ENCODE measurements around the gene PTPRM. TPM values are rescaled to one million over a fixed set of nuclear protein-coding genes. Genes with fewer than 3 reads are reported as not detected.
A peak's percentile ranks its signal among the peaks of the same experiment; 100 is the strongest.

PTPRM gene
- total and polyA plus RNA-seq, 2 of the 4 experiments (the other 2 are of a cell fraction), result 28.3 to 51.2 TPM

- Histone ChIP-seq H3K36me3 (ENCODE audit: control insufficient read depth, insufficient read depth, low read length) (no peaks in the 10 kb centered on the region), H4K8ac (ENCODE audit: low read depth in 2 of 2, low read length in 2 of 2) (peak overlapping the region; percentile 6 to 68; a peak in 1 of 4 replicates), H4K91ac (ENCODE audit: insufficient read depth, low read depth, low read length) (peak overlapping the region; percentile 20; the same call in 1 of the 2 replicates), H2BK15ac (ENCODE audit: low read depth, low read length) (peak overlapping the region; percentile 31; the same call in 1 of the 3 replicates), H3K4ac (ENCODE audit: low read depth, low read length) (peak overlapping the region; percentile 76), H2BK120ac (ENCODE audit: low read depth, low read length) (peak overlapping the region; percentile 69), H4K20me1 (ENCODE audit: insufficient read depth, low read length) (no peaks in the 10 kb centered on the region), H2AFZ (replicated peaks; ENCODE audit: low read length, poor library complexity) (peak overlapping the region; percentile 12), H3K4me3 (ENCODE audit: insufficient read depth, low read depth, low read length) (no peak overlapping the region), H3K18ac (ENCODE audit: low read depth, low read length) (peak overlapping the region; percentile 30; the same call in 1 of the 2 replicates), H3K27ac (ENCODE audit: insufficient read depth, low read length) (peak overlapping the region; percentile 19; the same call in 1 of the 2 replicates), H3K23ac (ENCODE audit: low read depth, low read length) (peak overlapping the region; percentile 42; the same call in 1 of the 2 replicates), H3K9me3 (ENCODE audit: control insufficient read depth, insufficient read depth, low read length) (no peaks in the 10 kb centered on the region), H2BK5ac (ENCODE audit: low read depth, low read length, poor library complexity, severe bottlenecking) (peak overlapping the region; percentile 57), H2AK9ac (replicated peaks; ENCODE audit: low read depth, low read length, poor library complexity) (peak overlapping the region; percentile 7), H3K56ac (ENCODE audit: extremely low read depth, insufficient read depth, low read length) (no peak overlapping the region), H4K5ac (ENCODE audit: low read depth, low read length) (peak overlapping the region; percentile 57), H3K27me3 (ENCODE audit: control insufficient read depth, insufficient read depth, low read length) (no peaks in the 10 kb centered on the region), H3K14ac (replicated peaks; ENCODE audit: low read depth, low read length) (peak overlapping the region; percentile 74), H3K9ac (ENCODE audit: low read depth, low read length) (no peak overlapping the region), H2BK20ac (ENCODE audit: low read depth, low read length) (peak overlapping the region; percentile 65; the same call in 1 of the 2 replicates), H3K4me2 (ENCODE audit: low read depth, low read length) (peak overlapping the region; percentile 58; the same call in 1 of the 2 replicates), H3K9me1 (ENCODE audit: insufficient read depth, low read length) (peaks cover 7% of the 10 kb centered on the region), H2AK5ac (ENCODE audit: low read depth, low read length) (no peak overlapping the region; the same call in 1 of the 2 replicates), H3K79me1 (ENCODE audit: low read depth in 1 of 2, low read length in 2 of 2) (peaks cover 3 to 14% of the 10 kb centered on the region in 2 experiments; a peak in 3 of 4 replicates), H3K4me1 (ENCODE audit: control insufficient read depth, insufficient read depth, low read length) (peaks cover 10% of the 10 kb centered on the region)
- intact Hi-C loops (cut with micrococcal nuclease) (loop anchor here (1.0 kb wide), 1 partner anchor 558 kb away; no protein-coding TSS in a partner anchor), in situ Hi-C loops (cut with MboI; ENCODE audit: low sequenced_read_pairs) (loop anchor here (25.0 kb wide), 1 partner anchor 335 kb away; no protein-coding TSS in a partner anchor), dilution Hi-C loops (cut with HindIII; ENCODE audit: low sequenced_read_pairs, unreplicated experiment) (no loop called here)
- WGBS, 2 experiments (ENCODE audit: extremely low coverage in 2 of 2, insufficient read length in 1 of 2), result no CpG with 5 or more reads among the region's 3 CpGs
- TF ChIP-seq, protein P1, sequence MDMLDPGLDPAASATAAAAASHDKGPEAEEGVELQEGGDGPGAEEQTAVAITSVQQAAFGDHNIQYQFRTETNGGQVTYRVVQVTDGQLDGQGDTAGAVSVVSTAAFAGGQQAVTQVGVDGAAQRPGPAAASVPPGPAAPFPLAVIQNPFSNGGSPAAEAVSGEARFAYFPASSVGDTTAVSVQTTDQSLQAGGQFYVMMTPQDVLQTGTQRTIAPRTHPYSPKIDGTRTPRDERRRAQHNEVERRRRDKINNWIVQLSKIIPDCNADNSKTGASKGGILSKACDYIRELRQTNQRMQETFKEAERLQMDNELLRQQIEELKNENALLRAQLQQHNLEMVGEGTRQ (IDR thresholded peaks at IDR 0.05; ENCODE audit: low read depth, low read length), result no peak
- TF ChIP-seq RFX5 (IDR thresholded peaks at IDR 0.05; ENCODE audit: low read depth, low read length), result no peak
- TF ChIP-seq MXI1 (IDR thresholded peaks at IDR 0.05; ENCODE audit: borderline replicate concordance, low read depth, low read length), result no peak
- peak; percentile 30; the same call in 1 of the 2 replicates for TF ChIP-seq CEBPB (IDR thresholded peaks at IDR 0.05; ENCODE audit: low read depth, low read length)
- TF ChIP-seq, protein P2, sequence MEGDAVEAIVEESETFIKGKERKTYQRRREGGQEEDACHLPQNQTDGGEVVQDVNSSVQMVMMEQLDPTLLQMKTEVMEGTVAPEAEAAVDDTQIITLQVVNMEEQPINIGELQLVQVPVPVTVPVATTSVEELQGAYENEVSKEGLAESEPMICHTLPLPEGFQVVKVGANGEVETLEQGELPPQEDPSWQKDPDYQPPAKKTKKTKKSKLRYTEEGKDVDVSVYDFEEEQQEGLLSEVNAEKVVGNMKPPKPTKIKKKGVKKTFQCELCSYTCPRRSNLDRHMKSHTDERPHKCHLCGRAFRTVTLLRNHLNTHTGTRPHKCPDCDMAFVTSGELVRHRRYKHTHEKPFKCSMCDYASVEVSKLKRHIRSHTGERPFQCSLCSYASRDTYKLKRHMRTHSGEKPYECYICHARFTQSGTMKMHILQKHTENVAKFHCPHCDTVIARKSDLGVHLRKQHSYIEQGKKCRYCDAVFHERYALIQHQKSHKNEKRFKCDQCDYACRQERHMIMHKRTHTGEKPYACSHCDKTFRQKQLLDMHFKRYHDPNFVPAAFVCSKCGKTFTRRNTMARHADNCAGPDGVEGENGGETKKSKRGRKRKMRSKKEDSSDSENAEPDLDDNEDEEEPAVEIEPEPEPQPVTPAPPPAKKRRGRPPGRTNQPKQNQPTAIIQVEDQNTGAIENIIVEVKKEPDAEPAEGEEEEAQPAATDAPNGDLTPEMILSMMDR (conservative IDR thresholded peaks at IDR 0.05; ENCODE audit: low read depth, low read length), result peak; percentile 39
- no peak for TF ChIP-seq BHLHE40 (IDR thresholded peaks at IDR 0.05; ENCODE audit: low read depth, low read length)
- TF ChIP-seq SMC3 (IDR thresholded peaks at IDR 0.05; ENCODE audit: low read depth, low read length), result no peak
- TF ChIP-seq FOS (IDR thresholded peaks at IDR 0.05; ENCODE audit: low read depth, low read length), result peak; percentile 61; the same call in 1 of the 2 replicates
- TF ChIP-seq RAD21 (IDR thresholded peaks at IDR 0.05; ENCODE audit: low read length), result peak; percentile 49
- DNase-seq, result peak; percentile 59
- POLR2A ChIA-PET (ENCODE audit: unreplicated experiment), result no interaction called here
- peak; percentile 62 for ATAC-seq (ENCODE audit: low read depth)
- CTCF ChIA-PET, result no interaction called here
- no TSS peak for BruUV-seq (replicated peaks)
These were observed 354.9 kb downstream of the PTPRM start for GRCh38 chr18:7921938-7922587.
